ENCODE results near the gene TMEM175. TPM values are rescaled to one million over a fixed set of nuclear protein-coding genes. Genes with fewer than 3 reads are reported as not detected.

TMEM175 gene
- total and polyA plus RNA-seq, 8 donors, result 7.3 to 82.8 (median 19.5) TPM

DNA sequence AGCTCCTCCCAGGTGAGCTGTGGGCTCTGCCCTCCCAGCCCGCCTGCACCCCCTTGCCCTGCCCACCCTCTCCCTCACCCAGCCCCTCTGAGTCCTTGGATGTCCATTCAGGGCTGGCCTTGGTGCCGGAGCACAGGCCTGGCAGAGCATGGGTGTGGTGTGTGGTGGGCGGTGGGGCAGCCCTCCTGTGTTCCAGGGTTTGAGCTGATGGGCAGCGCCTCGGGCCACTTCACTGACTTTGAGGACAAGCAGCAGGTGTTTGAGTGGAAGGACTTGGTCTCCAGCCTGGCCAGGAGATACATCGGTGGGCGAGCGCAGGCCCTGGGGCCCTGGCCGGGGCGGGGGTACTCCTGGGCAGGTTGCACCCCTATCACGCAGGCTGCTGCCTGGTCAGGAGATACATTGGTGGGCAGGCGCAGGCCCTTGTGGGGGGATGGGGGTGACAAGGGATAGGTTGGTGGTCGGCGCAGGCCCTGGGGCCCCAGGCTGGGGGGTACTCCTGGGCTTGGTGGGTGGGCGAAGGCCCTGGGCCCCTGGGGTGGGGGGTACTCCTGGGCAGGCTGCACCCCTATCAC is 68.5 kb downstream of the TMEM175 start:
- Histone ChIP-seq H3K4me3 (no peak overlapping the region), H3K4me1 (peaks cover 29 to 49% (median 44%) of the 10 kb centered on the region in 4 donors), H3K27ac (no peak overlapping the region), H3K27me3 (peaks cover 26 to 100% (median 86%) of the 10 kb centered on the region in 3 donors), H3K9me3 (no peaks in the 10 kb centered on the region), H3K36me3 (no peaks in the 10 kb centered on the region)
- 71 to 79% (median 78%) methylated on average over 7 to 15 of the region's 15 CpGs for WGBS, 5 donors
- no peak for DNase-seq
- no peak for TF ChIP-seq POLR2A (IDR thresholded peaks at IDR 0.05)
- no peak for TF ChIP-seq POLR2AphosphoS5 (IDR thresholded peaks at IDR 0.05)
- TF ChIP-seq CTCF (IDR thresholded peaks at IDR 0.05), result no peak
- no peak for TF ChIP-seq EP300 (IDR thresholded peaks at IDR 0.05)
- intact Hi-C loops (cut with DNase I; ENCODE audit: low total_unique reads), result no loop called here

- Histone ChIP-seq H3K36me3 (no peaks in the 10 kb centered on the region), H3K9me3 (no peaks in the 10 kb centered on the region), H3K27me3 (peaks cover 26 to 99% (median 90%) of the 10 kb centered on the region in 3 donors), H3K27ac (no peak overlapping the region), H3K4me3 (peak overlapping the region in 1 of 4 donors; percentile 39), H3K4me1 (peaks cover 29 to 41% (median 36%) of the 10 kb centered on the region in 4 donors)
- 12 to 26% (median 19%) methylated on average over 21 to 48 of the region's 48 CpGs for WGBS, 5 donors
- TF ChIP-seq CTCF (IDR thresholded peaks at IDR 0.05) (no peak), EP300 (IDR thresholded peaks at IDR 0.05) (no peak), POLR2A (IDR thresholded peaks at IDR 0.05) (no peak), POLR2AphosphoS5 (IDR thresholded peaks at IDR 0.05) (no peak)
- intact Hi-C loops (cut with DNase I; ENCODE audit: low total_unique reads), result no loop called here
- DNase-seq, result no peak
Measured at GRCh38 chr4:1001561-1002130, 69.4 kb downstream of the TMEM175 start.

GRCh38 chr4:1002131-1002630 is 69.9 kb downstream of the TMEM175 start:
- Histone ChIP-seq H3K36me3 (no peaks in the 10 kb centered on the region), H3K4me3 (peak overlapping the region in 3 of 4 donors; percentile 12 to 39 (median 20)), H3K4me1 (peaks cover 27 to 35% (median 31%) of the 10 kb centered on the region in 4 donors), H3K9me3 (peaks cover 0 to 5% (median 0%) of the 10 kb centered on the region in 4 donors), H3K27ac (no peak overlapping the region), H3K27me3 (peaks cover 26 to 99% (median 89%) of the 10 kb centered on the region in 3 donors)
- WGBS, 5 donors, result 0 to 3% (median 2%) methylated on average over 29 to 54 of the region's 54 CpGs
- TF ChIP-seq POLR2AphosphoS5 (IDR thresholded peaks at IDR 0.05) (no peak), POLR2A (IDR thresholded peaks at IDR 0.05) (no peak), CTCF (IDR thresholded peaks at IDR 0.05) (no peak), EP300 (IDR thresholded peaks at IDR 0.05) (no peak)
- peak; percentile 72 to 90 for DNase-seq
- intact Hi-C loops (cut with DNase I; ENCODE audit: low total_unique reads), result no loop called here

DNA sequence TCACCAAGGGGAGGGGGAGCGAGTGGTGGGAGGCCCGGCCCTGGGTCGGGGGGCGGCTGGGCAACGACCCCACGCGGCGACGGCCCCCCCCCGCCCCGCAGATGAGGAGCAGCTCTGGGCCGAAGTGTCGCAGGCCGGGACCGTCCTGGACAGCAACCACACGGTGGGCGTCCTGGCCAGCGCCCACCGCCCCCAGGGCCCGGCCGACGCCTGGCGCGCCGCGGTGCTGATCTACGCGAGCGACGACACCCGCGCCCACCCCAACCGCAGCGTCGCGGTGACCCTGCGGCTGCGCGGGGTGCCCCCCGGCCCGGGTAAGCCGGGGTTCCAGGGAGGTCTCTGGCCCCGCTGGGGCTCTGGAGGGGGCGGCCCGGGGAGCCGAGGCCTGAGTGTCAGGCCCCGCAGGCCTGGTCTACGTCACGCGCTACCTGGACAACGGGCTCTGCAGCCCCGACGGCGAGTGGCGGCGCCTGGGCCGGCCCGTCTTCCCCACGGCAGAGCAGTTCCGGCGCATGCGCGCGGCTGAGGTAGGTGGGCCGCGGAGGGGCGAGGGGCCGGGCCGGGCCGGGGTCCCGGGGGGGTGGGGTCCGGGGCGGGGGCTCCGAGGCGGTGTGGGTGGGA is 70.5 kb downstream of the TMEM175 start:
- Histone ChIP-seq H3K9me3 (peaks cover 0 to 6% (median 0%) of the 10 kb centered on the region in 4 donors), H3K27me3 (peaks cover 26 to 97% (median 85%) of the 10 kb centered on the region in 3 donors), H3K4me1 (peaks cover 21 to 30% (median 26%) of the 10 kb centered on the region in 4 donors), H3K36me3 (no peaks in the 10 kb centered on the region), H3K4me3 (peak overlapping the region in 3 of 4 donors; percentile 12 to 39 (median 20)), H3K27ac (no peak overlapping the region)
- intact Hi-C loops (cut with DNase I; ENCODE audit: low total_unique reads), result no loop called here
- DNase-seq, result no peak
- TF ChIP-seq POLR2AphosphoS5 (IDR thresholded peaks at IDR 0.05) (no peak), EP300 (IDR thresholded peaks at IDR 0.05) (no peak), POLR2A (IDR thresholded peaks at IDR 0.05) (no peak), CTCF (IDR thresholded peaks at IDR 0.05) (no peak)
- WGBS, 5 donors, result 0 to 3% (median 3%) methylated on average over 1 to 75 of the region's 75 CpGs; no CpG with 5 or more reads in 1 of the 5 donors
